ENCODE results near the gene TFDP3. TPM values are rescaled to one million over a fixed set of nuclear protein-coding genes. Genes with fewer than 3 reads are reported as not detected.

TFDP3 gene
- polyA plus RNA-seq, 2 donors, result not detected

GRCh38 chrX:133246921-133247320 lies 28.8 kb upstream of the TFDP3 start:
- Histone ChIP-seq H3K27ac (ENCODE audit: low read depth in 2 of 2, low read length in 1 of 2) (no peak overlapping the region), H3K27me3 (ENCODE audit: control insufficient read depth in 1 of 2, insufficient read depth in 2 of 2, low read length in 2 of 2) (peaks cover 0 to 7% of the 10 kb centered on the region in 2 donors), H3K36me3 (ENCODE audit: control insufficient read depth in 2 of 2, insufficient read depth in 2 of 2, low read length in 1 of 2) (no peaks in the 10 kb centered on the region), H3K4me1 (ENCODE audit: control insufficient read depth in 2 of 2, insufficient read depth in 2 of 2, low read length in 1 of 2) (no peaks in the 10 kb centered on the region), H3K4me3 (ENCODE audit: low read depth in 1 of 2, low read length in 2 of 2) (no peak overlapping the region), H3K9me3 (ENCODE audit: control insufficient read depth in 2 of 2, insufficient read depth in 1 of 2, low read depth in 1 of 2, low read length in 1 of 2) (peaks cover 0 to 6% of the 10 kb centered on the region in 2 donors)

DNA sequence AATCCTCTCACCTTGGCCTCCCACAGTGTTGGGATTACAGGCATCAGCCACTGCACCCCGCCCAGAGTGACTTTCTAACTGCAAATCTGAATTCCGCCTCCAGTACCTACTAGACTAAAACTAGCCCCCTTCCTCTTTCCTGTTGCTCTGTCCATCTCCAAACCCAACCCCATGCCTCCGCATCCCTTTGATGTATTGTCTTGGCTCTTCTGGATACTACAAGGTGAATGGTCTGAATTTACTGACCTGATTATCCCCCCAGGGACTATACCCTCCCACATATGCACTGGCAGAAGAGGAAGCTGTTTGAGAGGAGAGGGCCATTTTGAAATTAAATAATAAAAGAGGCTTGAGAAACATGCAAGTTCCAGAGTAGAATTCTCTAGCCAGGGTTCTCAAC lies 17.7 kb upstream of the TFDP3 start:
- Histone ChIP-seq H3K27ac (ENCODE audit: low read depth in 2 of 2, low read length in 1 of 2) (no peak overlapping the region), H3K4me3 (ENCODE audit: low read depth in 1 of 2, low read length in 2 of 2) (no peak overlapping the region), H3K4me1 (ENCODE audit: control insufficient read depth in 2 of 2, insufficient read depth in 2 of 2, low read length in 1 of 2) (no peaks in the 10 kb centered on the region), H3K27me3 (ENCODE audit: control insufficient read depth in 1 of 2, insufficient read depth in 2 of 2, low read length in 2 of 2) (peaks cover 0 to 2% of the 10 kb centered on the region in 2 donors), H3K9me3 (ENCODE audit: control insufficient read depth in 2 of 2, insufficient read depth in 1 of 2, low read depth in 1 of 2, low read length in 1 of 2) (no peaks in the 10 kb centered on the region), H3K36me3 (ENCODE audit: control insufficient read depth in 2 of 2, insufficient read depth in 2 of 2, low read length in 1 of 2) (no peaks in the 10 kb centered on the region)
- 90 to 96% methylated on average over 3 of the region's 3 CpGs for WGBS, 2 donors

DNA sequence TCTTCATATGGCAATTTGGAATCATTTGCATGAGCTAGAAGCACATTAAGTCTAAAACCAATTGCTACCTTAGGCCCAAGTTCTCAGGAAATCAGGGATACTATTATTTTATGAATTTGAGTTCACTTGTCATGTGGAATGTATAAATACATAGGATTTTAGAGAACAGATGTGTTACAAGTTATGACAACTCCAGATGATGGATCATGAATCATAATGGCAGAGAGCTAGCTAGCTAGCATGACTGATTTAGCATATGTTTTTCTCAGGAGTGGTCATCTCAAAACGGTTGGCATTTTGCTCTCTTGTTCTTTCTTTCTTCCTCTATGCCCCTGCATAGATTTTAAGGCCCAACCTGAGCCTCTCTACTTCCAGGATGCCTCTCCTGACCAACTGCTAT lies 14.2 kb upstream of the TFDP3 start:
- Histone ChIP-seq H3K9me3 (ENCODE audit: control insufficient read depth in 2 of 2, insufficient read depth in 1 of 2, low read depth in 1 of 2, low read length in 1 of 2) (no peaks in the 10 kb centered on the region), H3K36me3 (ENCODE audit: control insufficient read depth in 2 of 2, insufficient read depth in 2 of 2, low read length in 1 of 2) (no peaks in the 10 kb centered on the region), H3K4me1 (ENCODE audit: control insufficient read depth in 2 of 2, insufficient read depth in 2 of 2, low read length in 1 of 2) (no peaks in the 10 kb centered on the region), H3K4me3 (ENCODE audit: low read depth in 1 of 2, low read length in 2 of 2) (no peak overlapping the region), H3K27me3 (ENCODE audit: control insufficient read depth in 1 of 2, insufficient read depth in 2 of 2, low read length in 2 of 2) (peaks cover 0 to 9% of the 10 kb centered on the region in 2 donors), H3K27ac (ENCODE audit: low read depth in 2 of 2, low read length in 1 of 2) (no peak overlapping the region)
- 12 to 53% methylated on average over 1 of the region's 1 CpG for WGBS, 2 donors

DNA sequence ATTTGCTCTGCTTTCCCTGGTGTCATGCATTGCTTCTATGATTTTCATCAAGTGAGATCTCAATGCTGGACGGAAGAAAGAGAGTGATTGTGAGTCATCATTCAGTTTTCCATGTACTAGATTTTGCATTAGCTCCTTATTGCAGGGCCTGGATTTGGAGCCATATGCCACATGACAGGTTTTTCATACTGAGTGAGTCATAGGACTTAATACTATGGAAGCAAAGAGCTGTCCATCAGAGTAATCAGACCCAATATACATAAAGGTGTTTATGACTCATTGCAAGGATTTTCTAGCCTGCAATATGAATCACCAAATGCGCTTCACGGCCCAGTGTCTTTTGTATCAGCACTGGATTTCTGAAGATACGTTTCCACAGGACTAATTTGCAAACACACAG lies 11.2 kb upstream of the TFDP3 start:
- Histone ChIP-seq H3K4me3 (ENCODE audit: low read depth in 1 of 2, low read length in 2 of 2) (no peak overlapping the region), H3K36me3 (ENCODE audit: control insufficient read depth in 2 of 2, insufficient read depth in 2 of 2, low read length in 1 of 2) (no peaks in the 10 kb centered on the region), H3K27ac (ENCODE audit: low read depth in 2 of 2, low read length in 1 of 2) (no peak overlapping the region), H3K9me3 (ENCODE audit: control insufficient read depth in 2 of 2, insufficient read depth in 1 of 2, low read depth in 1 of 2, low read length in 1 of 2) (no peaks in the 10 kb centered on the region), H3K4me1 (ENCODE audit: control insufficient read depth in 2 of 2, insufficient read depth in 2 of 2, low read length in 1 of 2) (no peaks in the 10 kb centered on the region), H3K27me3 (ENCODE audit: control insufficient read depth in 1 of 2, insufficient read depth in 2 of 2, low read length in 2 of 2) (peaks cover 0 to 9% of the 10 kb centered on the region in 2 donors)
- 58 to 60% methylated on average over 4 of the region's 4 CpGs for WGBS, 2 donors

DNA sequence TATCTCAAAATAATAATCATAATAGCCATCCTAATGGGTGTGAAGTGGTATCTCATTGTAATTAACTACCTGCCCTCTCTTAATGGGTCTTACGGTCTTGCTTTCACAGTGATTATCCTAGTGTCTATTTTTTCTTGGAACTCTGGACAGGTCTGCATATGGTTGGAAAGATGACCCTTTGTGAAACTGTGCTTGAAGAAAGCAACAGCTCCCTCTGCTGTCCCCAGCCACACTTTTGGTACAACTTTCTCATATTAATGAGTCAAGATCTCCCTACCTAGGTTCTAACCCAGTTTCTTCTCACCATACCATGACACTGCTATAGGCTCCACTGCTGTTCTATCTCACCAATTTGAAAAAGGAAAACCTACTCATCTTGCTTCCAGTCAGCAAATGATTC lies 2.4 kb downstream of the TFDP3 start:
- Histone ChIP-seq H3K36me3 (ENCODE audit: control insufficient read depth in 2 of 2, insufficient read depth in 2 of 2, low read length in 1 of 2) (no peaks in the 10 kb centered on the region), H3K4me1 (ENCODE audit: control insufficient read depth in 2 of 2, insufficient read depth in 2 of 2, low read length in 1 of 2) (no peaks in the 10 kb centered on the region), H3K9me3 (ENCODE audit: control insufficient read depth in 2 of 2, insufficient read depth in 1 of 2, low read depth in 1 of 2, low read length in 1 of 2) (no peaks in the 10 kb centered on the region), H3K27me3 (ENCODE audit: control insufficient read depth in 1 of 2, insufficient read depth in 2 of 2, low read length in 2 of 2) (peaks cover 0 to 3% of the 10 kb centered on the region in 2 donors), H3K27ac (ENCODE audit: low read depth in 2 of 2, low read length in 1 of 2) (no peak overlapping the region), H3K4me3 (ENCODE audit: low read depth in 1 of 2, low read length in 2 of 2) (no peak overlapping the region)
- 80 to 92% methylated on average over 1 of the region's 1 CpG for WGBS, 2 donors

- no peak overlapping the region for H3K27ac ChIP-seq (ENCODE audit: low read depth in 2 of 2, low read length in 1 of 2)
- peaks cover 0 to 3% of the 10 kb centered on the region in 2 donors for H3K27me3 ChIP-seq (ENCODE audit: control insufficient read depth in 1 of 2, insufficient read depth in 2 of 2, low read length in 2 of 2)
- no peak overlapping the region for H3K4me3 ChIP-seq (ENCODE audit: low read depth in 1 of 2, low read length in 2 of 2)
- WGBS, 2 donors, result 80 to 91% methylated on average over 3 of the region's 3 CpGs
- H3K9me3 ChIP-seq (ENCODE audit: control insufficient read depth in 2 of 2, insufficient read depth in 1 of 2, low read depth in 1 of 2, low read length in 1 of 2), result no peaks in the 10 kb centered on the region
- H3K36me3 ChIP-seq (ENCODE audit: control insufficient read depth in 2 of 2, insufficient read depth in 2 of 2, low read length in 1 of 2), result no peaks in the 10 kb centered on the region
- H3K4me1 ChIP-seq (ENCODE audit: control insufficient read depth in 2 of 2, insufficient read depth in 2 of 2, low read length in 1 of 2), result no peaks in the 10 kb centered on the region
These were observed 3.1 kb downstream of the TFDP3 start for GRCh38 chrX:133215017-133215416.

- Histone ChIP-seq H3K4me3 (ENCODE audit: low read depth in 1 of 2, low read length in 2 of 2) (no peak overlapping the region), H3K4me1 (ENCODE audit: control insufficient read depth in 2 of 2, insufficient read depth in 2 of 2, low read length in 1 of 2) (no peaks in the 10 kb centered on the region), H3K9me3 (ENCODE audit: control insufficient read depth in 2 of 2, insufficient read depth in 1 of 2, low read depth in 1 of 2, low read length in 1 of 2) (no peaks in the 10 kb centered on the region), H3K27me3 (ENCODE audit: control insufficient read depth in 1 of 2, insufficient read depth in 2 of 2, low read length in 2 of 2) (peaks cover 0 to 3% of the 10 kb centered on the region in 2 donors), H3K27ac (ENCODE audit: low read depth in 2 of 2, low read length in 1 of 2) (no peak overlapping the region), H3K36me3 (ENCODE audit: control insufficient read depth in 2 of 2, insufficient read depth in 2 of 2, low read length in 1 of 2) (no peaks in the 10 kb centered on the region)
- 62 to 77% methylated on average over 3 of the region's 3 CpGs for WGBS, 2 donors
These were observed 3.9 kb downstream of the TFDP3 start for GRCh38 chrX:133214301-133214700.

DNA sequence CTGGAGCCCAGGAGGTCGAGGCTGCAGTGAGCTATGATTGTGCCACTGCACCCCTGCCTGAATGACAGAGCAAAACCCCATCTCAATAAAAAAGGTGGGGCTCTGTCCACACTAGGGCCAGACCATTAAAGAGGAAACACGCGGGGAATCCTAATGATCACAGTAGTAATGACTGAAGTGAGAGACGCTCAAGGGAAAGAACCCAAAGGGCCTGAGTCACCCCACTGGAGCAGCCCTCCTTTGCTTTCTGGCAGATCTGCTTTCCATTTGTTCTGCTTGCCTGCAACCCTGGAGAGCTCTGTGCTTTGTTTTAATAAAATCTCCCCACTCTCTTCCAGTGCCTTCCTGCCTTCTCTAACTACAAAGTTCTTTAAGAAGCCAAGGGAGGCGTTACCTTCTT lies 5.0 kb downstream of the TFDP3 start:
- WGBS, 2 donors, result 53 to 71% methylated on average over 5 of the region's 5 CpGs
- no peaks in the 10 kb centered on the region for H3K4me1 ChIP-seq (ENCODE audit: control insufficient read depth in 2 of 2, insufficient read depth in 2 of 2, low read length in 1 of 2)
- no peaks in the 10 kb centered on the region for H3K36me3 ChIP-seq (ENCODE audit: control insufficient read depth in 2 of 2, insufficient read depth in 2 of 2, low read length in 1 of 2)
- H3K9me3 ChIP-seq (ENCODE audit: control insufficient read depth in 2 of 2, insufficient read depth in 1 of 2, low read depth in 1 of 2, low read length in 1 of 2), result no peaks in the 10 kb centered on the region
- H3K4me3 ChIP-seq (ENCODE audit: low read depth in 1 of 2, low read length in 2 of 2), result no peak overlapping the region
- H3K27me3 ChIP-seq (ENCODE audit: control insufficient read depth in 1 of 2, insufficient read depth in 2 of 2, low read length in 2 of 2), result peaks cover 0 to 3% of the 10 kb centered on the region in 2 donors
- no peak overlapping the region for H3K27ac ChIP-seq (ENCODE audit: low read depth in 2 of 2, low read length in 1 of 2)

GRCh38 chrX:133207751-133208150 lies 10.4 kb downstream of the TFDP3 start:
- H3K4me1 ChIP-seq (ENCODE audit: control insufficient read depth in 2 of 2, insufficient read depth in 2 of 2, low read length in 1 of 2), result no peaks in the 10 kb centered on the region
- H3K27me3 ChIP-seq (ENCODE audit: control insufficient read depth in 1 of 2, insufficient read depth in 2 of 2, low read length in 2 of 2), result no peaks in the 10 kb centered on the region
- H3K36me3 ChIP-seq (ENCODE audit: control insufficient read depth in 2 of 2, insufficient read depth in 2 of 2, low read length in 1 of 2), result no peaks in the 10 kb centered on the region
- no peak overlapping the region for H3K4me3 ChIP-seq (ENCODE audit: low read depth in 1 of 2, low read length in 2 of 2)
- 54 to 69% methylated on average over 2 of the region's 2 CpGs for WGBS, 2 donors
- H3K9me3 ChIP-seq (ENCODE audit: control insufficient read depth in 2 of 2, insufficient read depth in 1 of 2, low read depth in 1 of 2, low read length in 1 of 2), result no peaks in the 10 kb centered on the region
- no peak overlapping the region for H3K27ac ChIP-seq (ENCODE audit: low read depth in 2 of 2, low read length in 1 of 2)

GRCh38 chrX:133191739-133192039 lies 26.5 kb downstream of the TFDP3 start:
- Histone ChIP-seq H3K4me3 (ENCODE audit: low read depth in 1 of 2, low read length in 2 of 2) (no peak overlapping the region), H3K27ac (ENCODE audit: low read depth in 2 of 2, low read length in 1 of 2) (no peak overlapping the region), H3K9me3 (ENCODE audit: control insufficient read depth in 2 of 2, insufficient read depth in 1 of 2, low read depth in 1 of 2, low read length in 1 of 2) (no peaks in the 10 kb centered on the region), H3K36me3 (ENCODE audit: control insufficient read depth in 2 of 2, insufficient read depth in 2 of 2, low read length in 1 of 2) (no peaks in the 10 kb centered on the region), H3K4me1 (ENCODE audit: control insufficient read depth in 2 of 2, insufficient read depth in 2 of 2, low read length in 1 of 2) (no peaks in the 10 kb centered on the region), H3K27me3 (ENCODE audit: control insufficient read depth in 1 of 2, insufficient read depth in 2 of 2, low read length in 2 of 2) (no peaks in the 10 kb centered on the region)
- 8 to 18% methylated on average over 1 of the region's 1 CpG for WGBS, 2 donors
